ENCODE results near the gene FRMD4A.

Gene FRMD4A

DNA sequence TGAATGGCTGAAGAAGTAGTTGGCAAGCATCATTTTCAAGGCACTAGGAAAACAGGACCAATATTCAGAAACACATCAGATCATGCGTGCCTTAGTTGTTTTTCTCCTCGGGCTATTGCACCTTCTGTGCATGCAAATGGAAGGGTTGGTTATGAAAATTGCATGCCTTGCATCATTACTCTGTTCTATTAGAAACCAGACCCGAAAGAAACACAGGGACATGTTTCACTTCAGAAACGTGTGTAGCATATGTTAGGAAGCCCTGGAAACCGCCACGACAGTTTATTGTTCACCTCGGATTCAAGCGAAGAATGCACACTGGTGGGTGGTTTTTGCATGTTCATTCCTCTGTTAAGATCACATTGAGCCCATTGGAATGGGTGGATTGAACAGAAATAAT, 214.7 kb downstream of the FRMD4A start:
- TF ChIP-seq, protein P1, sequence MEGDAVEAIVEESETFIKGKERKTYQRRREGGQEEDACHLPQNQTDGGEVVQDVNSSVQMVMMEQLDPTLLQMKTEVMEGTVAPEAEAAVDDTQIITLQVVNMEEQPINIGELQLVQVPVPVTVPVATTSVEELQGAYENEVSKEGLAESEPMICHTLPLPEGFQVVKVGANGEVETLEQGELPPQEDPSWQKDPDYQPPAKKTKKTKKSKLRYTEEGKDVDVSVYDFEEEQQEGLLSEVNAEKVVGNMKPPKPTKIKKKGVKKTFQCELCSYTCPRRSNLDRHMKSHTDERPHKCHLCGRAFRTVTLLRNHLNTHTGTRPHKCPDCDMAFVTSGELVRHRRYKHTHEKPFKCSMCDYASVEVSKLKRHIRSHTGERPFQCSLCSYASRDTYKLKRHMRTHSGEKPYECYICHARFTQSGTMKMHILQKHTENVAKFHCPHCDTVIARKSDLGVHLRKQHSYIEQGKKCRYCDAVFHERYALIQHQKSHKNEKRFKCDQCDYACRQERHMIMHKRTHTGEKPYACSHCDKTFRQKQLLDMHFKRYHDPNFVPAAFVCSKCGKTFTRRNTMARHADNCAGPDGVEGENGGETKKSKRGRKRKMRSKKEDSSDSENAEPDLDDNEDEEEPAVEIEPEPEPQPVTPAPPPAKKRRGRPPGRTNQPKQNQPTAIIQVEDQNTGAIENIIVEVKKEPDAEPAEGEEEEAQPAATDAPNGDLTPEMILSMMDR (IDR thresholded peaks at IDR 0.05): no peak
- H3K27me3 ChIP-seq: peaks cover 6% of the 10 kb centered on the region
- H3K4me1 ChIP-seq (ENCODE audit: control insufficient read depth in 1 of 2, insufficient read depth in 1 of 2, low read depth in 1 of 2, low read length in 1 of 2): no peaks in the 10 kb centered on the region

DNA sequence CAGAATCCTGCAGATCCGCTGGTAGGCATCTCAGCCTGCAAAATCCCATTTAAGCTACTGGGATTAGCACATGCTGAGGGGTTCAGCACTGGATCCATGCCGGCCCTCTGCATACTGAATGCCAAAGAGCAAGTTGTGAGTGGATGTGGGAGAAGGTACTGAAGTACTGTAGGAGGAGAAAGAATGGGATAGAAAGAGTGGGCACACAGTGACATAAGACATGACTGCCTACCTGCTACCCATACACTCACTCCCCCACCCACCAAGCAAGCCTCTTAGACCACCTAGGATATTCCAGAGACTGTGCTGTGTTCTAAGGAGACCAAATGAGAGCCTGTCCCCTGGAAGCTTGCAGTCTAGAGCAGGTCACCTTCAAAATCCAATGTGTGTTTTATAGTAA, 215.9 kb downstream of the FRMD4A start:
- no peaks in the 10 kb centered on the region for H3K36me3 ChIP-seq
- H3K9me3 ChIP-seq: no peaks in the 10 kb centered on the region
- no peak overlapping the region for H3K27ac ChIP-seq
- H3K4me1 ChIP-seq (ENCODE audit: control insufficient read depth in 1 of 2, insufficient read depth in 1 of 2, low read depth in 1 of 2, low read length in 1 of 2): no peaks in the 10 kb centered on the region
- H3K27me3 ChIP-seq: peaks cover 8% of the 10 kb centered on the region
- no peak overlapping the region for H3K4me3 ChIP-seq (ENCODE audit: low read depth in 1 of 2, low read length in 1 of 2)
- TF ChIP-seq, protein P1 (IDR thresholded peaks at IDR 0.05): no peak

More for the DNA sequence above, 214.7 kb downstream of the FRMD4A start:
- Histone ChIP-seq H3K9me3 (no peaks in the 10 kb centered on the region), H3K4me3 (ENCODE audit: low read depth in 1 of 2, low read length in 1 of 2) (no peak overlapping the region), H3K36me3 (no peaks in the 10 kb centered on the region), H3K27ac (no peak overlapping the region)

DNA sequence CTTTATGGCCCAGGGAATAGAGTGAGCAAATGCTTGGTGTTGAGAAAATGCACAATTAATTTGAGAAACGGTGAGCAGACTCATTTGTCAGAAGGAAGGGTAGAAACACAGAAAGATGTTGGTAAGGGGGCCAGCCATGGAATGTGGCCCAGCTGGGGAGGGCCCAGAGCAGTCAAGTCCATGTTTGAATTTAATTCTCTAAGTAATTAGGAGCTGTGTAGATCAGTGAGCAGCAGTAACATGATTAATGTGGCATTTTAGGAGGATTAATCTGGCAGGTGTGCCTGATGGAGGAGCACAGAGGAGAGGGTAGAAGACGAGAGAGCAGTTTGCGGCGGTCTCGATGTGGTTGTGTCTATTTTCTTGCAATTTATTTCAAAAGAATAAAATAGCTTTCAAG, 218.7 kb downstream of the FRMD4A start:
- TF ChIP-seq, protein P1 (IDR thresholded peaks at IDR 0.05): no peak
- Histone ChIP-seq H3K4me1 (ENCODE audit: control insufficient read depth in 1 of 2, insufficient read depth in 1 of 2, low read depth in 1 of 2, low read length in 1 of 2) (no peaks in the 10 kb centered on the region), H3K27ac (no peak overlapping the region), H3K27me3 (peaks cover 17% of the 10 kb centered on the region), H3K4me3 (ENCODE audit: low read depth in 1 of 2, low read length in 1 of 2) (no peak overlapping the region), H3K9me3 (no peaks in the 10 kb centered on the region), H3K36me3 (no peaks in the 10 kb centered on the region)

DNA sequence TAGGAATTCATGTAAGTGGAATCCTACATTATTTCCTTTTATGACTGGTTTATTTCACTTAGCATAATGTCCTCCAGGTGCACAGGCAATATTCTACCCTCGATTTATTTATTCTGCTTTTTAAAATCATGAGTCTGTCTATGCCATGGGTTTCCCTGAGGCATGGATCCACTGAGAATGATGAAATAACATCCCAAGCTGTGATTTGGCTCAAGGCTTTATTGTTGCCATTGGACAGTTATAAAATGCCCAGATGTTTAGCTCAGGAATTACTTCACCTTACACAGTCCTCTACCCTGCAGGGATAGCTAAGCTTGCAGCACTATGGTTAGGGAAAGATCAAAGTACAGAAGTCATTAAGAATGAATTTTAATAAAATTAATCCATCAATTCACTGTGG, 219.5 kb downstream of the FRMD4A start:
- TF ChIP-seq, protein P1 (IDR thresholded peaks at IDR 0.05): no peak
- peaks cover 17% of the 10 kb centered on the region for H3K27me3 ChIP-seq
- H3K36me3 ChIP-seq: no peaks in the 10 kb centered on the region
- H3K9me3 ChIP-seq: no peaks in the 10 kb centered on the region
- H3K4me3 ChIP-seq (ENCODE audit: low read depth in 1 of 2, low read length in 1 of 2): no peak overlapping the region
- H3K4me1 ChIP-seq (ENCODE audit: control insufficient read depth in 1 of 2, insufficient read depth in 1 of 2, low read depth in 1 of 2, low read length in 1 of 2): no peaks in the 10 kb centered on the region
- H3K27ac ChIP-seq: no peak overlapping the region

DNA sequence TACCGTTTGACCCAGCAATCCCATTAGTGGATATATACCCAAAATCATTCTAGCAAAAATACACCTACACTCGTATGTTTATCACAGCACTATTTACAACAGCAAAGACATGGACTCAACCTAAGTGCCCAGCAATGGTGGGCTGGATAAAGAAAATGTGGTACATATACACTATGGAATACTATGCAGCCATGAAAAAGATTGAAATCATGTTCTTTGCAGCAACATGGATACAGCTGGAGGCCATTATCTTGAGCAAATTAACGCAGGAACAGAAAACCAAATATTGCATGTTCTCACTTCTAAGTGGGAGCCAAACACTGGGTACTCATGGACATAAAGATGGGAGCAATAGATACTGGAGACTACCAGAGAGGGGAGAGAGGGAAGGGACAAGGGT, 223.9 kb downstream of the FRMD4A start:
- Histone ChIP-seq H3K4me3 (ENCODE audit: low read depth in 1 of 2, low read length in 1 of 2) (no peak overlapping the region), H3K4me1 (ENCODE audit: control insufficient read depth in 1 of 2, insufficient read depth in 1 of 2, low read depth in 1 of 2, low read length in 1 of 2) (no peaks in the 10 kb centered on the region), H3K9me3 (no peaks in the 10 kb centered on the region), H3K27me3 (peaks cover 17% of the 10 kb centered on the region), H3K27ac (no peak overlapping the region), H3K36me3 (no peaks in the 10 kb centered on the region)
- TF ChIP-seq, protein P1 (IDR thresholded peaks at IDR 0.05): no peak

DNA sequence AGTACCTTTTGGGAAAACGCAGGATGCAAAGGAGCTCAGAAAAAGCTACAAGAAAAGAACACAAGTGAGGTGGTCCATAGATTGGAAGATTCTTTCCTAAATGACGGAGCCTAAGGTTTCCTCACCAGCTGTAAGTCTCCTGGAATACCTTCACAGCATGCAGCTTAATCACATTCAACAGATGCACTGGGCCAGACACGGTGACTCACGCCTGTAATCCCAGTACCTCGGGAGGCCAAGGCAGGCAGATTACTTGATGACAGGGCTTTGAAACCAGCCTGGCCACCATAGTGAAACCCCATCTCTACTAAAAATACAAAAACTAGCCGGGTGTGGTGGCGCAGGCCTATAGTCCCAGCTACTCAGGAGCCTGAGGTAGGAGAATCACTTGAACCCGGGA, 228.7 kb downstream of the FRMD4A start:
- Histone ChIP-seq H3K9me3 (no peaks in the 10 kb centered on the region), H3K4me1 (ENCODE audit: control insufficient read depth in 1 of 2, insufficient read depth in 1 of 2, low read depth in 1 of 2, low read length in 1 of 2) (no peaks in the 10 kb centered on the region), H3K36me3 (no peaks in the 10 kb centered on the region), H3K27ac (no peak overlapping the region), H3K4me3 (ENCODE audit: low read depth in 1 of 2, low read length in 1 of 2) (no peak overlapping the region), H3K27me3 (no peaks in the 10 kb centered on the region)
- TF ChIP-seq, protein P1 (IDR thresholded peaks at IDR 0.05): no peak
